Lower leg skin (tissue), 3 donors: ENCODE data around the gene EFCAB7.

Experiments
- POLR2A ChIP-seq, 2 donors: fragments of 450-650 bp; IDR thresholded peaks; one replicate each; pipeline ENCODE4 v1.6.1; 2016 to 2017; ENCODE audit warnings: antibody characterized with exemption in 2 of 2, mild to moderate bottlenecking in 1 of 2, moderate library complexity in 1 of 2
- TF ChIP-seq, protein P1 (sequence below), 3 donors: fragments of 450-650 bp; IDR thresholded peaks; one replicate each; pipeline ENCODE4 v1.5.1; 2016; ENCODE audit warnings: antibody characterized with exemption in 3 of 3, mild to moderate bottlenecking in 3 of 3, moderate library complexity in 2 of 3

DNA sequence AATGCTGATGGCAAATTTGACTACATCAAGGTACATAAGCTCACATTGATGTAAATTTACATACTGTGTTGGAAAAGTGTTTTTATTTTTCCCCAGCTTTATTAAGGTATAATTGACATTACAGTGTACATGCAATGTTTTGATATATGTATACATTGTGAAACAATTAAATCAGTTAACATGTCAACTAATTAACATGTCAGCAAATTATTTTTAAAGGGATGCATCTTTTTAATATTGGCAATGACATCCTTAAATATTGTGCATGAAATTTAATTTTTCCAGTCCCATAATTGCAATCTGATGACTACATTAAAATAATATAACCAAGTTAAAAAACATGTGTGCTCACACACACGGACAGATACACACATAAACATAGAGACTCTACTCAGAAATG lies 9.4 kb downstream of the EFCAB7 start:
- TF ChIP-seq, protein P1, sequence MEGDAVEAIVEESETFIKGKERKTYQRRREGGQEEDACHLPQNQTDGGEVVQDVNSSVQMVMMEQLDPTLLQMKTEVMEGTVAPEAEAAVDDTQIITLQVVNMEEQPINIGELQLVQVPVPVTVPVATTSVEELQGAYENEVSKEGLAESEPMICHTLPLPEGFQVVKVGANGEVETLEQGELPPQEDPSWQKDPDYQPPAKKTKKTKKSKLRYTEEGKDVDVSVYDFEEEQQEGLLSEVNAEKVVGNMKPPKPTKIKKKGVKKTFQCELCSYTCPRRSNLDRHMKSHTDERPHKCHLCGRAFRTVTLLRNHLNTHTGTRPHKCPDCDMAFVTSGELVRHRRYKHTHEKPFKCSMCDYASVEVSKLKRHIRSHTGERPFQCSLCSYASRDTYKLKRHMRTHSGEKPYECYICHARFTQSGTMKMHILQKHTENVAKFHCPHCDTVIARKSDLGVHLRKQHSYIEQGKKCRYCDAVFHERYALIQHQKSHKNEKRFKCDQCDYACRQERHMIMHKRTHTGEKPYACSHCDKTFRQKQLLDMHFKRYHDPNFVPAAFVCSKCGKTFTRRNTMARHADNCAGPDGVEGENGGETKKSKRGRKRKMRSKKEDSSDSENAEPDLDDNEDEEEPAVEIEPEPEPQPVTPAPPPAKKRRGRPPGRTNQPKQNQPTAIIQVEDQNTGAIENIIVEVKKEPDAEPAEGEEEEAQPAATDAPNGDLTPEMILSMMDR (IDR thresholded peaks at IDR 0.05), result no peak
- no peak for TF ChIP-seq POLR2A (IDR thresholded peaks at IDR 0.05)
